Suprapubic skin (tissue), 4 donors: ENCODE results near the gene PHACTR1. TPM values are rescaled to one million over a fixed set of nuclear protein-coding genes. Genes with fewer than 3 reads are reported as not detected.
A peak's percentile ranks its signal among the peaks of the same experiment; 100 is the strongest.

Source experiments
- DNase-seq, 2 donors: peaks; one replicate each; pipeline ENCODE4 v3.0.0-alpha.2; 2019; ENCODE audit warnings: low spot score in 2 of 2
- H3K27ac ChIP-seq: fragments of 200-600 bp; sonication (generic); one replicate; pipeline ENCODE4 v1.5.1; 2019
- H3K27me3 ChIP-seq: fragments of 200-600 bp; sonication (generic); one replicate; pipeline ENCODE4 v1.5.1; 2019
- H3K36me3 ChIP-seq: fragments of 200-600 bp; sonication (generic); one replicate; pipeline ENCODE4 v1.5.1; 2019
- H3K4me1 ChIP-seq: fragments of 200-600 bp; sonication (generic); one replicate; pipeline ENCODE4 v1.5.1; 2019
- H3K4me3 ChIP-seq: fragments of 200-600 bp; sonication (generic); one replicate; pipeline ENCODE4 v1.5.1; 2019; ENCODE audit warnings: mild to moderate bottlenecking
- H3K9me3 ChIP-seq: fragments of 200-600 bp; sonication (generic); one replicate; pipeline ENCODE4 v1.5.1; 2019
- CTCF ChIP-seq, 2 donors: fragments of 200-600 bp in 1 of 2; fragments of 450-650 bp in 1 of 2; sonication (generic) in 1 of 2; IDR thresholded peaks; one replicate each; pipeline ENCODE4 v1.5.1; 2016 to 2019; ENCODE audit warnings: antibody characterized with exemption in 2 of 2, mild to moderate bottlenecking in 1 of 2, moderate library complexity in 1 of 2
- EP300 ChIP-seq: sonication (generic); formaldehyde crosslinking; IDR thresholded peaks from one replicate; pipeline ENCODE4 v1.6.1; 2017; ENCODE audit warnings: antibody characterized with exemption
- POLR2A ChIP-seq, 2 donors: fragments of 450-650 bp; IDR thresholded peaks; one replicate each; pipeline ENCODE4 v1.6.1; 2017; ENCODE audit warnings: antibody characterized with exemption in 2 of 2, mild to moderate bottlenecking in 2 of 2, moderate library complexity in 2 of 2
- POLR2AphosphoS5 ChIP-seq, 3 donors: sonication (generic); formaldehyde crosslinking; IDR thresholded peaks; one replicate each; pipeline ENCODE4 v1.6.1; 2017; ENCODE audit warnings: antibody characterized with exemption in 3 of 3
- WGBS: methylation state at CpG from one replicate; pipeline ENCODE4 v1.1.5; 2018; 5-methylcytosine and 5-hydroxymethylcytosine counted together
- total RNA-seq, 4 donors: library from RNA; depleted of rRNA; stranded (reverse); fragments of >200 nt; gene quantifications; one replicate each; pipeline ENCODE4 v1.1.0, GENCODE V29; 2016

Gene PHACTR1
- total RNA-seq, 4 donors from 2014 or later = 4.0 to 8.2 (median 6.4) TPM

- no peaks in the 10 kb centered on the region for H3K27me3 ChIP-seq
- no peak overlapping the region for H3K27ac ChIP-seq
- H3K4me3 ChIP-seq = no peak overlapping the region
- peaks cover 24% of the 10 kb centered on the region for H3K4me1 ChIP-seq
- H3K36me3 ChIP-seq = peaks cover 38% of the 10 kb centered on the region
- WGBS = 81% methylated on average over 8 of the region's 9 CpGs
- H3K9me3 ChIP-seq = no peaks in the 10 kb centered on the region
- no peak for TF ChIP-seq CTCF (IDR thresholded peaks at IDR 0.05)
- TF ChIP-seq POLR2A (IDR thresholded peaks at IDR 0.05) = no peak
- TF ChIP-seq POLR2AphosphoS5 (IDR thresholded peaks at IDR 0.05) = no peak
- no peak for TF ChIP-seq EP300
- DNase-seq = no peak
These were observed 584.4 kb downstream of the PHACTR1 start for GRCh38 chr6:13300643-13301590.

GRCh38 chr6:13302291-13302690 is 585.7 kb downstream of the PHACTR1 start:
- WGBS = 61% methylated on average over 7 of the region's 7 CpGs
- peak in 1 of 2 donors; percentile 61 for DNase-seq
- H3K27ac ChIP-seq = peak overlapping the region; percentile 67
- H3K36me3 ChIP-seq = peaks cover 37% of the 10 kb centered on the region
- H3K4me3 ChIP-seq = no peak overlapping the region
- peaks cover 24% of the 10 kb centered on the region for H3K4me1 ChIP-seq
- no peaks in the 10 kb centered on the region for H3K9me3 ChIP-seq
- H3K27me3 ChIP-seq = no peaks in the 10 kb centered on the region
- TF ChIP-seq EP300 = no peak
- no peak for TF ChIP-seq POLR2AphosphoS5 (IDR thresholded peaks at IDR 0.05)
- TF ChIP-seq POLR2A (IDR thresholded peaks at IDR 0.05) = no peak
- no peak for TF ChIP-seq CTCF (IDR thresholded peaks at IDR 0.05)

GRCh38 chr6:13302751-13303667 is 586.4 kb downstream of the PHACTR1 start:
- peaks cover 39% of the 10 kb centered on the region for H3K36me3 ChIP-seq
- H3K4me3 ChIP-seq = no peak overlapping the region
- WGBS = 60% methylated on average over 17 of the region's 17 CpGs
- H3K27me3 ChIP-seq = no peaks in the 10 kb centered on the region
- peaks cover 24% of the 10 kb centered on the region for H3K4me1 ChIP-seq
- peak overlapping the region; percentile 67 for H3K27ac ChIP-seq
- peak; percentile 76 to 89 (median 77) for TF ChIP-seq POLR2AphosphoS5 (IDR thresholded peaks at IDR 0.05)
- no peak for TF ChIP-seq POLR2A (IDR thresholded peaks at IDR 0.05)
- DNase-seq = peak; percentile 85 to 88
- no peaks in the 10 kb centered on the region for H3K9me3 ChIP-seq

GRCh38 chr6:13303668-13304017 is 587.1 kb downstream of the PHACTR1 start:
- no peak for TF ChIP-seq CTCF (IDR thresholded peaks at IDR 0.05)
- TF ChIP-seq POLR2A (IDR thresholded peaks at IDR 0.05) = no peak
- no peak for TF ChIP-seq EP300
- no peak for TF ChIP-seq POLR2AphosphoS5 (IDR thresholded peaks at IDR 0.05)
- H3K9me3 ChIP-seq = no peaks in the 10 kb centered on the region
- peaks cover 24% of the 10 kb centered on the region for H3K4me1 ChIP-seq
- no peak overlapping the region for H3K4me3 ChIP-seq
- H3K27ac ChIP-seq = peak overlapping the region; percentile 67
- no peaks in the 10 kb centered on the region for H3K27me3 ChIP-seq
- peaks cover 41% of the 10 kb centered on the region for H3K36me3 ChIP-seq
- DNase-seq = peak; percentile 76 to 83
- WGBS = 47% methylated on average over 7 of the region's 7 CpGs

GRCh38 chr6:13304101-13304500 is 587.5 kb downstream of the PHACTR1 start:
- TF ChIP-seq CTCF (IDR thresholded peaks at IDR 0.05) (no peak), POLR2AphosphoS5 (IDR thresholded peaks at IDR 0.05) (no peak), EP300 (no peak)
- 81% methylated on average over 6 of the region's 6 CpGs for WGBS

More at GRCh38 chr6:13304101-13304500, 587.5 kb downstream of the PHACTR1 start:
- Histone ChIP-seq H3K27me3 (no peaks in the 10 kb centered on the region), H3K27ac (peak overlapping the region; percentile 67), H3K9me3 (no peaks in the 10 kb centered on the region), H3K4me3 (no peak overlapping the region), H3K36me3 (peaks cover 45% of the 10 kb centered on the region), H3K4me1 (peaks cover 24% of the 10 kb centered on the region)
- DNase-seq = peak in 1 of 2 donors; percentile 49
